GM18868 (cell line): Measurements from ENCODE around the gene FBXL12.
"Not testable (repeated sequence)": the region's sequence is repeated elsewhere in the genome, so short reads cannot be mapped to it uniquely, and the experiment has no call there.

Experiments
- ATAC-seq: cut with Tn5 transposase; IDR thresholded peaks from one replicate; pipeline ENCODE4 v1.9.1; 2021; ENCODE audit warnings: mild to moderate bottlenecking, moderate library complexity; ENCODE audit not compliant: unreplicated experiment

The FBXL12 gene

DNA sequence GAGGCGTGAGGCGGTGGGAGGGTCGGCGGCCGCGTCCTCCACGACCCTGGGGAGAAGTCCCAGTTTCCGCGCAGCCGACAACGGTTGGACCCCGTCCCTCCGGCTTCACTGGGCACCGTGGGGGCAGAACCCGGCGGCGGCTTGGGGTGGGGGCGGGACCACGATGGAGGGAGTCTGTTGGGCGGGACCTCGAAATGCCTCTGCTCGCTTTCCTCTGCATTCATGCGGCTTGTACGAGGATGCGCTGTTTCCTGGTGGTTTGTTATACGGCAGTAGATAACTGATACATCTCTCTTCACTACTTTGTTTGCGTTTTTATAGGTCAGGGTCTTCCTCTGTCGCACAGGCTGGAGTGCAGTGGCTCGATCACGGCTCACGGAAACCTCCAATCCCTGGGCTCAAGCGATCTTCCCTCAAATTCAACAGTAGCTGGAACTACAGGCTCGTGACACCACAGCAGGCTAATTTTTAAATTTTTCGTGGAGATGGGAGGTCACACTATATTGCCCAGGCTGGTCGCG lies 25.7 kb downstream of the FBXL12 start:
- peak; percentile 11 for ATAC-seq

DNA sequence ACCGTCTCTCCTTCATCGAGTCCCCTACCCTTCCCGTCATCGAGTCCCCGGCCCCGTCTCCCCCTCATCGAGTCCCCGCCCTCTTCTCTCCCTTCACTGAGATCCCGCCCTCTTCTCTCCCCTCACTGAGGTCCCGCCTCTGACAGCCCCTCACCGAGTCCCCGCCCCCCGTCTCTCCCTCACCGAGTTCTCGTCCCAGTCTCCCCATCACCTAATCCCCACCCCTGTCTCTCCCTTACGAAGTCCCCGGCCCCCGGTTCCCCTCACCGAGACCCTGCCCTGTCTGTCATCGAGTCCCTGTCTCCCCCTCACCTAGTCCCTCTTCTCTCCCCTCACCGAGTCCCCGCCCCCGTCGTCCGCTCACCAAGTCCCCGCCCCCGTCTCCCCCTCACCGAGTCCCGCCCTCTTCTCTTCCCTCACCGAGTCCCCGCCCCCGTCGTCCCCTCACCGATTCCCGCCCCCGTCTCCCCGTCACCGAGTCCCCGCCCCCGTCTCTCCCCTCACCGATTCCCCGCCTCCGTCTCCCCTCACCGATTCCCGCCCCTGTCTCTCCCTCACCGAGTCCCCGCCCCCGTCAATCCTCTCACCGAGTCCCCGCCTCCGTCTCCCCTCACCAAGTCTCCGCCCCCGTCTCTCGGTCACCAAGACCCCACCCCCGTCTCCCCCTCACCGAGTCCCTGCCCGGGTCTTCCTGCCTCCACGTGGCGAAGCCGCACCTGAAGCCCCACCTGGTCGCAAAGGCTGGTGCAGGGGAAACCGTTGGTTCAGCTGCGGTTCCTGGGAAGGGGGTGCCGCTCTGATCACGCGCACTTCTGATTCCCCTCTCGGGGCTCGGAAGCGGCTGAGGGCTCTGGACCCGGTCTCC lies 26.4 kb downstream of the FBXL12 start:
- peak; percentile 43 for ATAC-seq

DNA sequence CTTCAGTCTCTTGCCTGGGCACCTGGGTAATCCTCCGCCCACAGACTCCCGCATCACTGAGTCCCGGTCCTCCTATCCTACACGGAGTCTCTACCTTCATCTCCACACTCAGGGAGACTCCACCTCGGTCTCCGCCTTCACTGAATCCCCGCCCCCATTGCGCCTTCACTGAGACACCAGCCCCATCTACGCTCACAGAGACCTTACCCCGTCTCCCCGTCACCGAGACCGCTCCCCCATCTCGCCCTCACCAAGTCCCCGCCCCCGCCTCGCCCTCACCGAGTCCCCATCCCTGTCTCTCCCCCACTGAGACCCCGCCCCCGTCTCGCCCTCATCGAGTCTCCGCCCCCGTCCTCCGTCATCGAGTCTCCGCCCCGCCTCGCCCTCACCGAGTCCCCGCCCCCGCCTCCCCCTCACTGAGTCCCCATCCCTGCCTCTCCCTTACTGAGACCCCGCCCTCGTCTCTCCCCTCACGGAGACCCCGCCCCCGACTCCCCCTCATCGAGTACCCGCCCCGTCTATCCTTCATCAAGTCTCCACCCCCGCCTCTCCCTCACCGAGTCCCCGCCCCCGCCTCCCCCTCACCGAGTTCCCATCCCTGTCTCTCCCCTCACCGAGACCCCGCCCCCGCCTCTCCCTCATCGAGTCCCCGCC lies 27.2 kb downstream of the FBXL12 start:
- peak; percentile 47 for ATAC-seq

DNA sequence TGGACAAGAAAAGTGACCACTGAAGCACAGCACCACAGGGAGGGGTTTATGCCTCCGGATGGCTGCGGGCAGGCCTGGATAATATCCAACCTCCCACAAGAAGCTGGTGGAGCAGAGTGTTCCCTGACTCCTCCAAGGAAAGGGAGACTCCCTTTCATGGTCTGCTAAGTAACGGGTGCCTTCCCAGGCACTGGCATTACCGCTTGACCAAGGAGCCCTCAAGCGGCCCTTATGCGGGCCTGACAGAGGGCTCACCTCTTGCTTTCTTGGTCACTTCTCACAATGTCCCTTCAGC lies 27.9 kb downstream of the FBXL12 start:
- ATAC-seq = not testable (repeated sequence)

DNA sequence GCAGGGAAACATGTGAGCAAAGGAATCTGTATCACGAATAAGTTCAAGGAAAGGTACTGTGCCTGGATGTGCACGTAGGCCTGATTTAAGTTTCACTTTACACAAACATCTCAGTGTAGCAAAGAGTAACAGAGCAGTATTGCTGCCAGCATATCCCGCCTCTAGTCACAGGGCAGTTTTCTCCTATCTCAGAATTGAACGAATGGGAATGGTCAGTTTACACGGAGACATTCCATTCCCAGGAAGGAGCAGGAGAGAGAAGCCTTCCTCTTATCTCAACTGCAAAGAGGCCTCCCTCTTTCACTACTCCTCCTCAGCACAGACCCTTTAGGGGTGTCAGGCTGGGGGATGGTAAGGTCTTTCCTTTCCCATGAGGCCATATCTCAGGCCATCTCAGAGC lies 29.3 kb downstream of the FBXL12 start:
- ATAC-seq = not testable (repeated sequence)

DNA sequence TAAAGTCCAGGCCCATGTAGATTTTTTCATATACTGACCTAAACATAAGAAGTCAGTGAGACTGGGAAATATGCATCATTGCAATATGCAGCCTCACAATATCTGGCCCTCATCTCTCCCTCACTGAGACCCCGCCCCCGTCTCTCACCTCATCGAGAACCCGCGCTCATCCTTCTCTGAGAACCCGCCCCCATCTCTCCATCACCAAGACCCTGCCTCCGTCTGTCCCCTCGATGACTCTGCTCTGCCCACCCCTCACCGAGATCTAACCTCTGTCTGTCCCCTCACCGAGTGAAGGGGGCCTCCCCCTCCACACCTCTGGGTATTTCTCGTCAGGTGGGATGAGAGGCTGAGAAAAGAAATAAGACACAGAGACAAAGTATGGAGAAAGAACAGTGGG lies 29.8 kb downstream of the FBXL12 start:
- no peak for ATAC-seq

DNA sequence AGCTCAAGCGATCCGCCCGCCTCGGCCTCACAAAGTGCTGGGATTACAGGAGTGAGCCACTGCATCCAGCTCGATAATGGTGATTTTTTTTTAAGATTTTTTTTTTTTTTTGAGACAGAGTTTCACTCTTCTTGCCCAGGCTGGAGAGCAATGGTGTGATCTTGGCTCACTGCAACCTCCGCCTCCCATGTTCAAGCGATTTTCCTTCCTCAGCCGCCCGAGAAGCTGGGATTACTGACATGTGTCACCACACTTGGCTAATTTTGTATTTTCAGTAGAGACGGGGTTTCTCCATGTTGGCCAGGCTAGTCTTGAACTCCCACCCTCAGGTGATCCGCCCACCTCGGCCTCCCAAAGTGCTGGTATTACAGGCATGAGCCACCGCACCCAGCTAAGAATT lies 30.3 kb downstream of the FBXL12 start:
- ATAC-seq = not testable (repeated sequence)

DNA sequence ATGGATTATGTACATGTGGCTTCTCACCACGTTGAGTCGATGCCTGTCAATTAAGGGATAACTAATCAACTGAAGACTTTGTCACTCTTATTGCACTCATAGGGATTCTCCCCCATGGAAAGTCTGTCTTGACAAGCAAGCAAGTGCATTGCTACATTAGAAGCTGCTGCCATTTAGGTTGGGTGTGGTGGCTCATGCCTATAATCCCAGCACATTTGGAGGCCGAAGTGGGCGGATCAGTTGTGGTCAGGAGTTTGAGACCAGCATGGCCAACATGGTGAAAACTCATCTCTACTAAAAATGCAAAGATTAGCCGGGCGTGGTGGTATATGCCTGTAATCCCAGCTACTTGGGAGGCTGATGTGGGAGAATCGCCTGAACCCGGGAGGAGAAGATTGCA lies 32.1 kb downstream of the FBXL12 start:
- ATAC-seq = no peak

DNA sequence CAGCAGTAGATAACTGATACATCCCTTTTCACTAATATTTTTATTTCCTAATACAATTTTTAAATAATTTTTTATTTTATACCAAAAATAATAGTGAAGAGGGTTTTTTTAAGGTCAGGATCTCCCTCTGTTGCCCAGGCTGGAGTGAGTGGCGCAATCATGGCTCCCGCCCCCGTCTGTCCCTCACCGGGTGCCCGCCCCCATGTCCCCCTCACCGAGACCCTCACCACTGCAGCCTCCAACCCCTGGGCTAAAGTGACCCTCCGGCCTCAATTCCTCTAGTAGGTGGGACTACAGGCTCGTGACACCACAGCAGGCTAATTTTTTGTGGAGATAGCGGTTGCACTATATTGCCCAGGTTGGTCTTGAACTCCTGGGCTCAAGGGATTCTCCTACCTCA lies 32.5 kb downstream of the FBXL12 start:
- no peak for ATAC-seq

DNA sequence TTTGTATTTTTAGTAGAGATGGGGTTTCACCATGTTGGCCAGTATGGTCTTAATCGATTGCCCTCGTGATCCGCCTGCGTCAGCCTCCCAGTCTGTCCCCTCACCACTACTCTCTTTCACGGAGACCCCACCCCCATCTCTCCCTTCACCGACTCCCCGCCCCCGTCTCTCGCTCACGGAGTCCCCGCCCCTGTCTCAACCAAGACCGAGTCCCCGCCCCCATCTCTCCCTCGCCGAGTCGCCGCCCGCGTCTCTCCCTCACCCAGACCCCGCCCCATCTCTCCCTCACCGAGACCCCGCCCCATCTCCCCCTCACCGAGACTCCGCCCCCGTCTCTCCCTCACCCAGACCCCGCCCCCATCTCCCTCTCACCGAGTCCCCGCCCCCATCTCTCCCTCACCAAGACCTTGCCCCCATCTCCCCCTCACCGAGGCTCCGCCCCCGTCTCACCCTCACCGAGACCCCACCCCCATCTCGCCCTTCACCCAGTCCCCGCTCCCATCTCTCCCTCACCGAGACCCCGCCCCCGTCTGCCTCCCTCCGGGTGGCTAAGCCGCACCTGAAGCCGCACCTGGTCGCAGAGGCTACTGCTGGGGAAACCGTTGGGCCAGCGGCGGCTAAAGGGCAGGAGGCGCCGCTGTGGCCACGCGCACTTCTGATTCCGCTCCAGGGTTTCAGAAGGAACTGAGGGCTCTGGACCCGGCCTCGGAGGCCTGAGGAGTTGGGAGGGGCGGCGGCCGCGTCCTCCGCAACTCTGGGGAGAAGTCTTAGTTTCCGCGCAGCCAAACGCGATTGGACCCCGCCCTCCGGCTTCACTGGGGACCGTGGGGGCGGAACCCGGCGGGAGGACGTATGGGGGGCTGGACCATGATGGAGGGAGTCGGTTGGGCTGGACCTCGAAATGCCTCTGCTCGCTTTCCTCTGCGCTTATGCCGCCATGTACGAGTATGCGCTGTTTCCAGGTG lies 33.2 kb downstream of the FBXL12 start:
- ATAC-seq = peak; percentile 78

DNA sequence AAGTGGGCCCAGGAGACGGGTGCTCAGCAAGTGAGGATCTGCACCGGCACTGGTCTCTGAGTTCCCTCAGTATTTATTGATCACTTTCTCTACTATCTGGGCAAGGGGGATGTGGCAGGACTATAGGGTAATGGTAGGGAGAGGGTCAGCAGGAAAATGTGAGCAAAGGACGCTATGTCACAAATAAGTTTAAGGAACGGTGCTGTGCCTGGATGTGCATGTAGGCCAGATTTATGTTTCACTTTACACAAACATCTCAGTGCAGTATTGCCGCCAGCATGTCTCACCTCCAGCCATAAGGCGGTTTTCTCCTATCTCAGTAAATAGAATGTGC lies 34.7 kb downstream of the FBXL12 start:
- ATAC-seq = not testable (repeated sequence)

DNA sequence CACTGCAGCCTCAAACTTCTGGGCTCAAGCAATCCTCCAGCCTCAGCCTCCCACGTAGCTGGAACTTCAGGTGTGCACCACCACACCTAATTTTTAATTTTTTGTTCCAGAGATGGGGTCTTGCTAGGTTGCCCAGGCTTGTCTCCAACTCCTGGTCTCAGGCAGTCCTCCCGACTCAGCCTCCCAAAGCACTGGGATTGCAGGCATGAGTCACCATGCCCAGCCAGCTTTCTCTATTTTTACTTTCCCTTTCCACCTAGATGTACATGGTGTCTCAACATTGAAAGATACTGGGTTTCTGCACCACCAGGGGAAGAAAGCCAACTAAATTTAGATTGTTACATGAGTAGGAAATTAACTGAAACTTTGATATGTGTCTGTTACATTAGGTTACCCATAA lies 36.5 kb downstream of the FBXL12 start:
- no peak for ATAC-seq

DNA sequence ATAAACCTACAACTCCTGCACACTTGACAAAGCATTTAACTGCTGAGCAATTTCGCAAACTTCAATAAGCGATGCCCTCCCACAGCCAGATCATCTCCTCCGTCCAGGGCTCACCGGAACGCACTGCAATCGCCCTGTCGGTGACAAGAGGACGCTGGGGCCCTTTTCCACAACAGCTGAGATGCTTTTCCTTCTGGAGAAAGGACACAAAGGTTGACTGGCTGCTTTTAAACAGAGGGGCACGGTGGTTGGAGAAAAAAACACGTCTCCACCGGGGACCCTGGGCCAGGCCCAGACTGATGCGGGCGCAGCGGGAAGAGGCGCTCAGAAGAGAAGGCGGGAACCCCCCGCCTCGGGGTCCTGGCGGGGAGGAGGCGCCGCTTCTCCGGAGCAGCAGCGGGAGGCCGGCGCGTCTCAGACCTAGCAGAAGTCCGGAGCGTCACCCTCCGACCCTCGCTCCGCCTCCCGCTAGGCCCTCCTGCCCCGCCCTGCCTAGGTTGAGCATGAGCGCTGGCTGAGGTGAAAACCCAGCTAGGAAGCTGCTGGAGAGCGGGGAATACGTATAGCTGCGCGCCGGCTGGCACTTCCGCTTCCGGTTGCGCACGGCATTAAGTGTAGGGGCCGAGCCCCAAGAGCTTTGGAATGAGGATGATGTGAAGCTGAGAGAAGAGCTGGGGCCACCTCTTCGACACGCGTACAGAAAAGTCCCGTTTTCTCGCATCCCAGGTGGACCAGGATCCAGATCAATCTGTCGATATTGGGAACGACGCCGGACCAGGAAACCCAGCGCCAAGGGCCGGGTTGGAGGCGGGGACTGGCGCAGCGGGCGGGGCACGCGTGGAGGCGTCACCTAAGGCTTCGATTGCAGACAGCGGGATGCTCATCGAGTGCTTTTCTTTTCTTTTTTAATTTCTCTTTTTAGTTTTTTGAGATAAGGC lies 50.4 kb downstream of the FBXL12 start, which contains the start of gene ZNF846:
Gene ZNF846 (minus strand): TSS at position 564 of the 938 bp plus-strand sequence. CDS start 3,788 bp downstream, outside the sequence.
- peak; percentile 98 for ATAC-seq
